Hepatic stellate cell (primary cell): ENCODE measurements around the gene ZNF639.
A peak's percentile ranks its signal among the peaks of the same experiment; 100 is the strongest.
"Not testable (repeated sequence)": the region's sequence is repeated elsewhere in the genome, so short reads cannot be mapped to it uniquely, and the experiment has no call there.

Experiments
- DNase-seq: peaks from one replicate; pipeline ENCODE4 v3.0.0; 2011; ENCODE audit warnings: low spot score

Gene ZNF639

DNA sequence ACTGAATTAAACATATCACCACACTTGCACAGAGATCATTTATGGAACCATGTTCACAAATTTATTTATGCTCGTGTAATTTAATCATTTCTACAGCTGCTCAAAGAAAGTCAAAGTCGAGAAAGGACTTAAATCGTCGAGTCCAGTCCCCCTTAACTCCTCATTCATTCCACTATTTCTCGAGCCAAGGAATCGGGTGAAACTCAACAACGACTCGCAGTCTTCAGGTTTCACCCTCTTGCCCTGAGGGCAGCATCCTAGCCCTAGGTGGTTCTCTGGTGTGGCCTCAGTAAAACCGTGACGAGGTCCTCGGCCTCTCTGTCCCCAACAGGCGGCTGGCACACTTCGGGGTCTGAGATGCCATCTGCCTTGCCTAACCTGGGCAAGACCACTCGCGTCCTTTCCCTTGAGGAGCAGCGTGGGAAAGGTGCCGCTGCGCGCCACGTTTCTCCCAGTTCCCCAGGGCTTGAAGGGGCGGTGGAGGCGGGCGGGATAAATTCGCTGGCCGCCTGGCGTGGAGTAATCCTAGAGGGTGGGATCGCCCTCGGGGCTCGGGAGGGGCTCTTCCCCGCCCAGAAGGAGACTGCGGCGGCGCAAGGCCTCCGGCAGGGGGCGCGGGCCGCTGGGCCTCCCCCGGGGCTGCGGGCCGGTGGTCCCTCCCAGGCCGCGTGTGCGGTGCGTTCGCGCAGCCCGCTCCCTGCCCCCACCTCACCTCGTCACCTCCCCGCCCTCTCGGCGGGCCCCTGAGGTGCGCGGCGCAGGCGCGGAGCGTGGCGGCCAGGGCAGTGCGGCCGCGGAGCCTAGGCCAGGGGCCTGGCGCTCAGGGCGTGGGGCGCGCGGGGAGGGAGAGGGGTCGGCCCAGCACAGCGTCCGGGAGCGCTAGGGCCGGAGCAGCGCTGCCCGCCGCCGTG is at the start of gene ZNF639:
ZNF639 (plus strand) TSS at position 746 of the 911 bp plus-strand sequence. CDS start 5,263 bp downstream, outside the sequence.
- peak; percentile 93 for DNase-seq

GRCh38 chr3:179274434-179274833 is 48.4 kb upstream of the ZNF639 start:
- DNase-seq = not testable (repeated sequence)

DNA sequence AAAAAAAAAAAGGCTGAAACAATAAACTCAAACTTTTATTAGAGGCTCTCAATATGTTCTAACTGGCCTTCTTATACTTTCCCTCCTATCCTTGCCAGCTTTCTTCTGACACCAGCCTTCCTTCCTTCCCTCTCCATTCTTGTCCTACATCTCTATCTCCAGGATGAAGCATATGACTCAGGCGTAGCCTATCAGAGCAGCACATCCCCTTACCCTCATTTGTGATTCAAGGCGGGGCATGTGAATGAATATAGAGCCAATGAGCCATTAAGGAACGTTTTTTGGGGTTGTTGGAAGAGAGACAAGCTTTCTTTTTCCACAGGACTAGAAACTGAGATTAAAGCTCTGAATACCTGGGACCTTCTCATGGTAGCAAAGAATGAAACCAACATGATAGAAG is 46.8 kb upstream of the ZNF639 start:
- DNase-seq = no peak

GRCh38 chr3:179276743-179277142 is 46.1 kb upstream of the ZNF639 start:
- no peak for DNase-seq

GRCh38 chr3:179278151-179278550 is 44.7 kb upstream of the ZNF639 start:
- no peak for DNase-seq

DNA sequence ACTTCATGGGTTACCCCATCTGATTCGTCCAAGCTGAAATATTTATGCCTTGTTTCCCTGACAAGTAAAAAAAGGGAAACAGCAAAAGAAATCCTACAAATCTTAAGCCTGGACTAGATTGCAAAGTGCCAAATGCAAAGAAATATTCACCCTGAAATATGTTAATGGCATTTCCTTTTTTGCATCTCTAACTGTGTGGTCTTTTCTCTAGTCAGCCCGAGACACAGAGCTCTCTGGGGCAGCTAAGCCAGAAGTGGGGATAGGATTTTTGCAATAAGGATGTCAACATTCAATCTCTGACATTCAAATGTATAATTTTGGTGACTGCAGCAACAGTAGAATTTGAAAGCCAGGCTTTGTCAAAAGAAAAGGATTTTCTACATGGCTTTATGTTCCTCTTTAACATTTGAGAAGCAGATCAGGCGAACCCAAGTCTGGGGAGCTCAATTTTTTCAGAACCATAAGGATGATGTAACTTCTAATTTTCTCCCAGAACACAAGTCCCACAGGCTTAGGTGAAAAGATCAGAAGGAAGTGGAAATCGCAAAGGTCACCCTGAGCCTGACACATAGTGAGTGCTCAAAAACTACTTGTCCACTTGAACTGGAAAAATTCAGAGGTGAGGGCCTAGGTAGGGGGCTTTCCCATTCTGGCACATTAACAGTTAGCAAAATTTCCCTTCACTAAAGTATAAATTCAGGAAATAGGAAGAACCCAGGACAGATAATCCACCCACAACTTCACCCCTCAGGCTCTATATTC is 43.7 kb upstream of the ZNF639 start:
- no peak for DNase-seq

DNA sequence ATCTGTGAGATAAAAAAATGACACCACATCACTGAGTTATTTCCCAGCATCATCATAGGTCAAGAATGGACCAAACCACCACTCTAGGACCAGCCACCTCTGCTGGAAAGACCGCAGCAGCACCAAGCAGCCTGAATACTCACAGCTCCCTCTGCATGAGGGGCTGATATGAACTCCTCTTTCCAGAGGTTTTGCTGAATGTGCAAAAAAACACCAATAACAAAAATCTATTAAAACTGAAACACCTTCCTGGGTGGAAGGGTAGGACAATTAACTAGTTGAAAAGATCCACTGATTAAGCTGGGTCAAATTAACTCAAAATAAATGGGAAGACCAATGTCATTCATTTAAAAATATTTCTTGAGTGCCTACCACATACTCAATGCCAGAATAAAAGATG is 43.0 kb upstream of the ZNF639 start:
- no peak for DNase-seq

- no peak for DNase-seq
These were observed 41.0 kb upstream of the ZNF639 start for GRCh38 chr3:179281825-179282224.

DNA sequence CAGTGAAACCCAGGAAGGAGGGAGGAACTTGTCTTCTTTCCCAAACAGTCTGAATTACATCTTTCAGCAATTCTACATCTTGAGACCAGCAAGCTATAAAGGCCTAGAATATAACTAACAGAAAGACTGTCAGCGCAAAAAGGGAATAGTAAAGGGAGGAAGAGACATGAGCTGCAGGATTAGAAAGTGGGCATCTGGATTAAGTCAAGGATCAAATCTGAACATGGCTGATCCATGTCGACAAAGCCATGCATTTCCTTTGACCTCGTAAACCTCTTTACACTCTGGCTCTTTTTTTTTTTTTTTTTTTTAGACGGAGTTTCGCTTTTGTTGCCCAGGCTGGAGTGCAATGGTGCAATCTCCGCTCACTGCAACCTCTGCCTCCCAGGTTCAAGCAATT is 36.5 kb upstream of the ZNF639 start:
- no peak for DNase-seq

GRCh38 chr3:179288845-179289244 is 34.0 kb upstream of the ZNF639 start:
- no peak for DNase-seq

GRCh38 chr3:179289295-179289694 is 33.5 kb upstream of the ZNF639 start:
- no peak for DNase-seq

- no peak for DNase-seq
These were observed 30.4 kb upstream of the ZNF639 start for GRCh38 chr3:179292450-179292849.

DNA sequence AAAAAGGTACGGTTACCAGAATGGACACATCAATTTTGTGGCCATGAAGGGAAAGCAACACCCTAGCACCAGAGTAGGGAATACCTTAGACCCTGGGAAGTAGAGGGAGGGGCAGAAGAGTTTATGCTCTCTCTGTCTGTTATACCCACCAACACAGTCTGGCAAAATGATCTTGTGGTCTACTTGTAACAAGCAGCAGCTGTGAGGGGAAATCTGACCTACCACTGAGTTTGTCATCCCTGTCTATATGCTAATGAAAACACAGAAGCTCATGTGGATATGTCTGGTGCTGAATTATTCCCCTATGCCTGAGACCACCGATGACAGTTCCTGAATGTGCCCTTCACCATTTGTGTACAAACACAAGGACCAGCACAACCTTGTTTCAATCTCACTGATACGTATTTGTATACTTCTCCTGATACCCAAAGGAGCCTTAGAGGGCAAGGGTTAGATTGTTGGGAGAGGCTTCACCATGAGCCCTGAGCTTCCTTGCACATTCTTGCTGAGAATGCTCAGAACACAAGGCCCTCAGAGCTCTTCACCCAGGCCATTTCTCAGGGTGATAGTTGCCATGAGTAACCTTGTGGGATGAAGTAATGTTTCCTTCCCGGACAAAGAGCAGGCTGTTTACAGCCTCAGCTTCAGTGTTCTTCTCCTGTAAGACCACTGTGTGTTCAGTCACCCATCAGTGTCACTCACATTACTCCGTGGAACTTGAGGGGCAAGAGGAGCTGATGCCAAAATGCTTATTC is 24.7 kb upstream of the ZNF639 start:
- DNase-seq = no peak

- DNase-seq = no peak
These were observed 23.5 kb upstream of the ZNF639 start for GRCh38 chr3:179299316-179299715.

DNA sequence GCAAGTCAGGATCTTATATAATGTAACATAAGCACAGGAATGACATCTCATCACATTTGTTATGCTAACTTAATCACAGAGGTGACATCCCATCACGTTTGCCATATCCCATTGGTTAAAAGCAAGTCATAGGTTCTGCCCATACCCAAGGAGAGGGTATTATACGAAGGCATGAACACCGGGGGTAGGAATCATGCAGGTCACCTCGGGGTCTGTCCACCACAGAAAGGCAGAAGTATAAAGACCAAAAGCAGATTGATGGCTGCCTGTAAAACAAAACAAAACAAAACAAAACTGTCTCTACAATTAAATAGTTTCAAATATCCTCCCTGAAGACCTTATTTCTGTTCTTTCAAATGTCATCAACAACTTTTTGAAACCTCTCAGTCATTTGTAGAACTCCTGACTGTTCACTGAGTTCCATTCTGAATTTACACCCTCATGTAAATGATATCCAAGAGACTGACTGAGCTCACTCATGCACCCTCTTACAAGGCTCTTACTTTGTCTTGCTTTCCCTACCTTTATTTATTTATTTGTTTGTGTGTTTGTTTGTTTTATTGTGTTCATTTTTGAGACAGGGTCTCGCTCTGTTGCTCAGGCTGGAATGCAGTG is 22.7 kb upstream of the ZNF639 start:
- no peak for DNase-seq

DNA sequence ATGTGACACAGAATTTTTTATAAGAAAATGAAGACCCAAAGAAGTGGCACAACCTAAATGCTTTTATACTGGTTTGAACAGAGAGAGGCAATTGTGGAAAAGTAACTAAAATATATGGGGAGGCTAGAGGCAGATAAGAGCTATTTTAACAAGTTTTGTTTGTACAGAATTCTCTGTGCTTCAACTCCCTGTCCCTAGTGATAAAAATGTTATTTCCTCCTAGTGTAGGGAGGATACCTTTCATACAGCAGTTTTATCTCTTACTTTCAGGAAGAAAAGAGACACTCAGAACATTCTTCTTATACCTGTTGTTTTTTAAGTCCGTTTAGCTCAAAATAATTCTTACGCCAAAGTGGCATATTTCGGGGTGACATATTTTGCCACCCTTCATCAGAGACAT is 21.2 kb upstream of the ZNF639 start:
- DNase-seq = no peak

DNA sequence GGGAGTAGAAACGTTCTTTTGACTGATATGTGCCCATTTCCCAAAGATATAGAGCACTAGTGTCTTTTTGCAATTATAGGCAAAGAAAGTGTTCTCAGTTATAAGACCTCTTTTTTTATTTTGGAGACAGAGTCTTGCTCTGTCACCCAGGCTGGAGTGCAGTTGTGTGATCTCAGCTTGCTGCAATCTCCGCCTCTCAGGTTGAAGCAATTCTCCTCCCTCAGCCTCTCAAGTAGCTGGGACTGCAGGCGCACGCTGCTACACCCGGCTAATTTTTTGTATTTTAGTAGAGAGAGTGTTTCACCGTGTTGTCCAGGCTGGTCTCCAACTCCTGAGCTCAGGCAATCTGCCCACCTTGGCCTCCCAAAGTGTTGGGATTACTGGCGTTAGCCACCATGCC is 20.7 kb upstream of the ZNF639 start:
- DNase-seq = no peak

- DNase-seq = no peak
These were observed 18.2 kb upstream of the ZNF639 start for GRCh38 chr3:179304605-179305004.

- DNase-seq = not testable (repeated sequence)
These were observed 15.5 kb upstream of the ZNF639 start for GRCh38 chr3:179307362-179307761.

DNA sequence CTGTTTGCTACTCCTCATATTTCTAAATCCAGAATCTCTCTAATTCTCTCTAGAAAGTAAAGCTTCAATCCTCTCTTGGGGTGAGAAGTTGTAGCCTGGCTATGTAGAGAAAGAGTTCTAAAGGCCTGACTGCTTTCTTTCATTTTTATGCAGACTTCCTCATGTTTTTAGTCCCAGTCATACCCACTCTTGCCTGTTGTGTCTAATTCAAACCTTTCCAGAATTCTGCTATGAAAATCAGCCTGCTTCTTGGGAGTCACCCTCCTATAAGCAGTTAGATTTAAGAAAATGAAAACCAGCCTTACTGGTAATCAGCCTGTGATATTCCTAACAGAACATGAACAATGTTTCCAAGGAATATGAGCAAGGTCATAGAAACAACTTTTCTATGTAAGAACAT is 14.8 kb upstream of the ZNF639 start:
- no peak for DNase-seq

- DNase-seq = no peak
These were observed 13.4 kb upstream of the ZNF639 start for GRCh38 chr3:179309225-179310078.
